H7 (cell line): ENCODE results near the gene KCP. TPM values are rescaled to one million over a fixed set of nuclear protein-coding genes. Genes with fewer than 3 reads are reported as not detected.
"Not testable (repeated sequence)": the region's sequence is repeated elsewhere in the genome, so short reads cannot be mapped to it uniquely, and the experiment has no call there.

Source experiments
- DNase-seq: peaks from one replicate; pipeline ENCODE4 v3.0.0; 2012
- H3K27me3 ChIP-seq: 2 replicates; pipeline ENCODE4 v1.6.0; 2011; ENCODE audit warnings: mild to moderate bottlenecking, low read length; ENCODE audit not compliant: control insufficient read depth, insufficient read depth
- H3K36me3 ChIP-seq: replicated peaks from 2 replicates; pipeline ENCODE4 v1.5.1; 2011; ENCODE audit warnings: low read length; ENCODE audit not compliant: control insufficient read depth, insufficient read depth
- H3K4me3 ChIP-seq: 2 replicates; pipeline ENCODE4 v1.5.1; 2011; ENCODE audit warnings: low read depth, mild to moderate bottlenecking, control low read depth, low read length, moderate library complexity; ENCODE audit not compliant: insufficient read depth
- total RNA-seq: library from RNA; depleted of rRNA; stranded (reverse); fragments of >200 nt; shearing (Covaris generic); gene quantifications from 2 replicates; pipeline ENCODE4 v1.2.3, GENCODE V29; 2014; rRNA removed

The KCP gene
- 2.5 and 3.4 TPM in 2 replicates for total RNA-seq

GRCh38 chr7:128910569-128910945 lies at the start of gene KCP:
Gene KCP, minus strand, starts transcription at chr7:128910709. Its CDS starts 33 bp downstream, at chr7:128910676.
- peaks cover 18% of the 10 kb centered on the region for H3K27me3 ChIP-seq
- H3K4me3 ChIP-seq, result peak within 1 kb of the TSS; percentile 67
- H3K36me3 ChIP-seq, result no peaks in the 10 kb centered on the region
- peak; percentile 87 for DNase-seq

DNA sequence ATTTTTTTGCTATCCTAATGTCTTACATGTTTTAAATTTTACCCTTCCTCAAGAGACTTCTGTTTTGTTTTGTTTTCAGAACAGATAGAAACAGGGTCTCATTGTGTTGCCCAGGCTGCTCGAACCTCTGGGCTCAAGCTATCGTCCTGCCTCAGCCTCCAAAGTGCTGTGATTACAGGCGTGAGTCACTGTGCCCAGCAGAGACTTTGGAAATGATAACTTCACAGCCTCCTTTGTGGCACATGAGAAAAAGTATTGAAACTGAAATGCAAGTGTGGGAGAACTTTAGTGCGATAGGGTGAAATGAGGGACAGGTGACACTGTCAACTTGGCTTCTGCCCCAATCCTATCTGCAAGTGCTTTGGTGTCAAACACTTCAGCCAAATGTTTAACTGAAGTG lies 48.8 kb upstream of the KCP start:
- H3K4me3 ChIP-seq, result no peak overlapping the region
- peaks cover 13% of the 10 kb centered on the region for H3K36me3 ChIP-seq
- DNase-seq, result no peak
- no peaks in the 10 kb centered on the region for H3K27me3 ChIP-seq

DNA sequence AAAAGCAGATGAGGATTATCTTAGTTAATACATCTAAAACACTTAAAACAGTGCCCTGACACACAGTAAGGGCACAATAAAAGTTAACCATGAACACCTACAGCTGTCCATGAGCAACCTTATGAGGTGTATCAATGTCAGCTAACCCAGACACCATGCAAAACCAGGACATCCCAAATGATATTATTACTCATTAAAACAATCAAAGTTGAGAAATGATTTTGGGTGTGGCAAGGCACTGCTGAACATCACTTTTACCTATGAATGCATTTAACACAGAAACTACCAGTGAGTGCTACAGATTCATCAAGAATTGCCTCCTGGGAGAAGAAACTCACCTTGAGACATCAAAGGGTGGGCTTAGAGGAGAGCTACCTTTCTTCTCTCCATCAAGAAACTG lies 45.5 kb upstream of the KCP start:
- no peak for DNase-seq
- H3K27me3 ChIP-seq, result no peaks in the 10 kb centered on the region
- H3K4me3 ChIP-seq, result no peak overlapping the region
- peaks cover 15% of the 10 kb centered on the region for H3K36me3 ChIP-seq

- H3K27me3 ChIP-seq, result no peaks in the 10 kb centered on the region
- peak; percentile 47 for DNase-seq
- H3K4me3 ChIP-seq, result no peak overlapping the region
- H3K36me3 ChIP-seq, result peaks cover 14% of the 10 kb centered on the region
These were observed 44.6 kb upstream of the KCP start for GRCh38 chr7:128954830-128955802.

DNA sequence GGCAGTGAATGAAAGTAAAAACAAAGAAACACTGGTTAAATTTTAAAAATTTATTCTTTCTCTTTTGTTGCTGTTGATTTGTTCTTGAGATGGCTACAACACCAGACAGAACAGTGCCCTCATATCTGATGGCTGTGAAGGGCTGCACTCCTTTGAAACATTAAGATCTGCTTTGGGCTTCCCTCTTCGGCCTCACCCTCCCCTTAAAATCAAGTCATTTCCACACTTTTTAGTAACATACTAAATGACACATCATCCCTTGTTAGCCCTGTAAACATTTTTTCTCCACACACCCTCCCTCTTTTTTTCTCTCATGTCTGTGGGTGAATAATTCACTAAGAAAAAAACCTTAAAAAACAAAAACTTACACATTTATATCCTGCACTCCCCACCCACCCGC lies 43.6 kb upstream of the KCP start:
- peaks cover 12% of the 10 kb centered on the region for H3K36me3 ChIP-seq
- no peak for DNase-seq

GRCh38 chr7:128951296-128951695 lies 40.8 kb upstream of the KCP start:
- peaks cover 8% of the 10 kb centered on the region for H3K36me3 ChIP-seq
- DNase-seq, result no peak
- H3K27me3 ChIP-seq, result no peaks in the 10 kb centered on the region
- no peak overlapping the region for H3K4me3 ChIP-seq

More for the DNA sequence above, 43.6 kb upstream of the KCP start:
- Histone ChIP-seq H3K27me3 (no peaks in the 10 kb centered on the region), H3K4me3 (no peak overlapping the region)

DNA sequence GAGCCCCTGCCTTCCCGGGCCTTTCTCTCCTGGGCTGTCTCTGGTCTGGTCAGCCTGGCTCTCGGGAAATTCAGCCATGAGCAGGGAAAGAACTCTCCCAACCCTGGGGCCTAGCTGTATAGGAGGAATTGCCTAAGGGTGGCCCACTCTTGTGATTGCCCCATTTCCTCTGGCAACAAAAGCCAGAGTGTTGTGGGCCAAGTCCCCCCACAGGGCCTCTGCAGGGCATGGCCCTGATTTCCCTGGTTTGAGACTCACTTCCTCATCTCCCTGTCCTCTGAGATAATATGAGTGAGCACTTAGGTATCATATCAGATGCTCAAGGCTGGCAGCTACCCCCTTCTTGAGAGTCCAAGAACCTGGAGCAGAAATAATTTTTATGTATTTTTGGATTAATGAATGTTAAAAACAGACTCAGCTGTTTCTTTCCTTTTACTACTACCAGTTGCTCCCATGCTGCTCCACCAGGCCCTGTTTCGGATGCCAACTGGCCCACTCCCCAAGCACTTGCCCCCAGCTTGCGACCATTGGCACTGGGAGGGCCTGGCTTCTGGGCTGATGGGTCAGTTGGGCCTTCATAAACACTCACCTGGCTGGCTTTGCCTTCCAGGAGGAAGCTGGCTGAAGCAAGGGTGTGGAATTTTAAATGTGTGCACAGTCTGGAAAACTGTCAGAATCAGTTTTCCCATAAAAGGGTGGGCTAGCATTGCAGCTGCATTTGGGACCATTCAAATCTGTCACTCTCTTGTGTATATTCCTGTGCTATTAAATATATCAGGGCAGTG lies 38.7 kb upstream of the KCP start:
- peaks cover 3% of the 10 kb centered on the region for H3K36me3 ChIP-seq
- H3K4me3 ChIP-seq, result no peak overlapping the region
- no peak for DNase-seq
- no peaks in the 10 kb centered on the region for H3K27me3 ChIP-seq

DNA sequence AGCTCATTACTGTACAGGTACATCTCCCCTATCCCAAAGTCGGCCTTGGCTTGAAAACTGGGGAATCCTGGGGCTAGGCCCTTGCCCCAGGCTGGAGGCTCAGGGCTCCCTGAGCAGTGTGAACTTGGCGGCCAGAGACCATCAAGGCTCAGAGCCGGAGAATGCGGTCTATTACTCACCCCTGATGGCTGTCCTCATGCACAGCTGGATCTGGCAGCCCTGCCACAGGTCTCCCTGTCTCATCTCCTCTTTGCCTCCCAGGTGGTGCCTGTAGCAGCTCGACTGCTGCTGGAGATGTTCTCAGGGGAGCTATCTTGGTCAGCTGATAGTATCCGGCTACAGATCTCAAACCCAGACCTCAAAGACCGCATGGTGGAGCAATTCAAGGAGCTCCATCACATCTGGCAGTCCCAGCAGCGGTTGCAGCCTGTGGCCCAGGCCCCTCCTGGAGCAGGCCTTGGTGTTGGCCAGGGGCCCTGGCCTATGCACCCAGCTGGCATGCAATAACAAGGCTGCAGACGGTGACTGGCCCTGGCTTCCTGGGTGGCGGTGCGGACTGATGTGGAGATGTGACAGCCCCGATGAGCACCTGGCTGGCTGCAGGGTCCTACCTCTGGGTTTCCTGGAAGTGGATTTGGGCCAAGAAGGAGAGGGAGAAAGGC lies 37.9 kb upstream of the KCP start:
- H3K36me3 ChIP-seq, result no peaks in the 10 kb centered on the region
- no peak overlapping the region for H3K4me3 ChIP-seq
- DNase-seq, result peak; percentile 30
- no peaks in the 10 kb centered on the region for H3K27me3 ChIP-seq

- H3K36me3 ChIP-seq, result no peaks in the 10 kb centered on the region
- H3K27me3 ChIP-seq, result no peaks in the 10 kb centered on the region
- H3K4me3 ChIP-seq, result no peak overlapping the region
- no peak for DNase-seq
These were observed 37.3 kb upstream of the KCP start for GRCh38 chr7:128947854-128948253.

DNA sequence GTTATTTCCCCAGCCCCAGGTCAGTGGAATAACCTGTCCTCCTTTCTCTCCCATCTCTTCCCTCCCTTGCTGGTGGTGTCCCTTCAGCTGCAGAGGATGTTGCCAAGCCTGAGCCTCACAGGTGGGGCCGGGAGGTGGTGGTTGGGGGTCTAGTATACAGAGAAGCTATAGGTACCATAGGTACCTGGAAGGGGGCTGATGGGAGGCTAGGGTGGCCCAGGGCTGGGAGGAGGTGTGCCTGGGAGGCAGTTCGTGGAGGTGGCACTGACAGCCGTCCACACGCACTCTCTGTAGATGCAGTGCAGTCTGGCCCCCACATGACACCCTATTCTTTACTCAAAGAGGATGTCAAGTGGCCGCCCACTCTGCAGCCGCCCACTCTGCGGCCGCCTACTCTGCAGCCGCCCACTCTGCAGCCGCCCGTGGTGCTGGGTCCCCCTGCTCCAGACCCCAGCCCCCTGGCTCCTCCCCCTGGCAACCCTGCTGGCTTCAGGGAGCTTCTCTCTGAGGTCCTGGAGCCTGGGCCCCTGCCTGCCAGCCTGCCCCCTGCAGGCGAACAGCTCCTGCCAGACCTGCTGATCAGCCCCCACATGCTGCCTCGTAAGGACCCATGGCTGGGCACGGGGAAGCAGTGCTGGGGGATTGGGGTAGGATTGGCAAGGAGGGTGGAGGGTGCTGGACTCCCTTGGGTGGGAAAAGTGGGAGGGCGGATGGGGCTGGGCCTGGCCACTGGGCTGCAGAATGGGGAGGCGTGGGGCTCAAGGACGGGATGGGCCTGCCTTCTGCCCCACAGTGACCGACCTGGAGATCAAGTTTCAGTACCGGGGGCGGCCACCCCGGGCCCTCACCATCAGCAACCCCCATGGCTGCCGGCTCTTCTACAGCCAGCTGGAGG lies 36.7 kb upstream of the KCP start:
- no peak overlapping the region for H3K4me3 ChIP-seq
- H3K27me3 ChIP-seq, result no peaks in the 10 kb centered on the region
- peak; percentile 89 for DNase-seq
- no peaks in the 10 kb centered on the region for H3K36me3 ChIP-seq

GRCh38 chr7:128945668-128946366 lies 35.3 kb upstream of the KCP start:
- Histone ChIP-seq H3K4me3 (no peak overlapping the region), H3K27me3 (no peaks in the 10 kb centered on the region), H3K36me3 (no peaks in the 10 kb centered on the region)
- peak; percentile 38 for DNase-seq

- Histone ChIP-seq H3K4me3 (no peak overlapping the region), H3K36me3 (no peaks in the 10 kb centered on the region), H3K27me3 (peaks cover 3% of the 10 kb centered on the region)
- peak; percentile 32 for DNase-seq
These were observed 34.2 kb upstream of the KCP start for GRCh38 chr7:128944487-128945236.

GRCh38 chr7:128943251-128943650 lies 32.7 kb upstream of the KCP start:
- H3K36me3 ChIP-seq, DNase-seq, H3K4me3 ChIP-seq: not testable (repeated sequence)
- H3K27me3 ChIP-seq, result peaks cover 16% of the 10 kb centered on the region
